GM12875 (cell line): ENCODE results near the gene CLEC4G.
"Not testable (repeated sequence)": the region's sequence is repeated elsewhere in the genome, so short reads cannot be mapped to it uniquely, and the experiment has no call there.

Experiments
- H3K4me3 ChIP-seq: one replicate; pipeline ENCODE4 v1.5.1; 2011; ENCODE audit warnings: low read depth, low read length, control low read depth
- CTCF ChIP-seq: IDR thresholded peaks from 2 replicates; pipeline ENCODE4 v1.5.1; 2011; ENCODE audit warnings: low read depth, mild to moderate bottlenecking, control low read depth, inconsistent platforms, low read length, moderate library complexity, borderline replicate concordance; ENCODE audit not compliant: insufficient read depth

Gene CLEC4G

GRCh38 chr19:7746903-7747884 lies 15.3 kb upstream of the CLEC4G start, which contains the start of gene CD209:
Gene CD209, minus strand, starts transcription at chr19:7747534. Its CDS starts 23 bp downstream, at chr19:7747511.
- TF ChIP-seq CTCF, result no peak
- H3K4me3 ChIP-seq, result no peak within 1 kb of the TSS

GRCh38 chr19:7746306-7746705 lies 14.4 kb upstream of the CLEC4G start:
- not testable (repeated sequence) for H3K4me3 ChIP-seq

GRCh38 chr19:7744871-7745650 lies 13.2 kb upstream of the CLEC4G start:
- no peak overlapping the region for H3K4me3 ChIP-seq
- no peak for TF ChIP-seq CTCF

GRCh38 chr19:7744199-7744786 lies 12.4 kb upstream of the CLEC4G start:
- TF ChIP-seq CTCF, result no peak
- H3K4me3 ChIP-seq, result no peak overlapping the region

- TF ChIP-seq CTCF, result no peak
- no peak overlapping the region for H3K4me3 ChIP-seq
Measured at GRCh38 chr19:7743425-7743841, 11.5 kb upstream of the CLEC4G start.

GRCh38 chr19:7742991-7743390 lies 11.1 kb upstream of the CLEC4G start:
- no peak overlapping the region for H3K4me3 ChIP-seq
- no peak for TF ChIP-seq CTCF

- no peak overlapping the region for H3K4me3 ChIP-seq
- no peak for TF ChIP-seq CTCF
Measured at GRCh38 chr19:7742575-7742974, 10.7 kb upstream of the CLEC4G start.
